Keratinocyte (primary cell): ENCODE results near the gene CCL7. TPM values are rescaled to one million over a fixed set of nuclear protein-coding genes. Genes with fewer than 3 reads are reported as not detected.

Source experiments
- DNase-seq: peaks from one replicate; pipeline ENCODE4 v3.0.0-alpha.2; 2011; ENCODE audit warnings: low read depth, missing footprints, low spot score
- FAIRE-seq: peaks from 2 replicates; lab custom pipeline; 2011; peaks lifted over from hg19 to GRCh38; lab: Jason Lieb, UNC
- H2AFZ ChIP-seq: 2 replicates; pipeline ENCODE4 v1.6.0; 2012; ENCODE audit warnings: low read length, control low read depth, inconsistent platforms; ENCODE audit not compliant: control insufficient read depth
- H3K27ac ChIP-seq: 2 replicates; pipeline ENCODE4 v1.5.1; 2011; ENCODE audit warnings: low read length; ENCODE audit not compliant: control insufficient read depth, insufficient read depth
- H3K27me3 ChIP-seq: 3 replicates; pipeline ENCODE4 v1.6.0; 2011; ENCODE audit warnings: low read length; ENCODE audit not compliant: control insufficient read depth, insufficient read depth; ENCODE audit errors: extremely low read depth
- H3K36me3 ChIP-seq, 2 experiments: 2 replicates in 1 of 2; 3 replicates in 1 of 2; pipeline ENCODE4 v1.5.1; 2011; ENCODE audit warnings: low read length in 2 of 2, mild to moderate bottlenecking in 1 of 2; ENCODE audit not compliant: control insufficient read depth in 2 of 2, insufficient read depth in 2 of 2; ENCODE audit errors: extremely low read depth in 1 of 2
- H3K4me1 ChIP-seq: 3 replicates; pipeline ENCODE4 v1.5.1; 2011; ENCODE audit warnings: low read length; ENCODE audit not compliant: control insufficient read depth, insufficient read depth; ENCODE audit errors: extremely low read depth
- H3K4me2 ChIP-seq: 3 replicates; pipeline ENCODE4 v1.6.0; 2011; ENCODE audit warnings: low read depth, low read length; ENCODE audit not compliant: control insufficient read depth, insufficient read depth; ENCODE audit errors: extremely low read depth
- H3K4me3 ChIP-seq, 3 experiments: fragments of 200-600 bp in 1 of 3; sonication (generic) in 1 of 3; 2 replicates in 2 of 3; 3 replicates in 1 of 3; pipeline ENCODE4 v1.5.1; 2011 to 2016; ENCODE audit warnings: low read length in 3 of 3, mild to moderate bottlenecking in 3 of 3, control low read depth in 2 of 3, inconsistent platforms in 1 of 3, low read depth in 1 of 3, mixed read lengths in 1 of 3, mixed run types in 1 of 3, moderate library complexity in 1 of 3; ENCODE audit not compliant: control insufficient read depth in 2 of 3, insufficient read depth in 2 of 3; ENCODE audit errors: extremely low read depth in 1 of 3
- H3K79me2 ChIP-seq: 2 replicates; pipeline ENCODE4 v1.6.0; 2012; ENCODE audit warnings: low read length; ENCODE audit not compliant: control insufficient read depth, insufficient read depth
- H3K9ac ChIP-seq: 3 replicates; pipeline ENCODE4 v1.6.0; 2011; ENCODE audit warnings: low read length; ENCODE audit not compliant: control insufficient read depth, insufficient read depth; ENCODE audit errors: extremely low read depth
- H3K9me1 ChIP-seq: 3 replicates; pipeline ENCODE4 v1.6.0; 2011; ENCODE audit warnings: low read length; ENCODE audit not compliant: control insufficient read depth, insufficient read depth; ENCODE audit errors: extremely low read depth
- H3K9me3 ChIP-seq: 2 replicates; pipeline ENCODE4 v1.5.1; 2012; ENCODE audit warnings: low read depth, low read length; ENCODE audit not compliant: control insufficient read depth
- H4K20me1 ChIP-seq: 3 replicates; pipeline ENCODE4 v1.6.0; 2011; ENCODE audit warnings: low read length; ENCODE audit not compliant: control insufficient read depth, insufficient read depth; ENCODE audit errors: extremely low read depth
- EZH2 ChIP-seq: IDR thresholded peaks from one replicate; pipeline ENCODE4 v1.6.1; 2012; ENCODE audit warnings: inconsistent platforms, mild to moderate bottlenecking, low read length, moderate library complexity
- dilution Hi-C: fragments of 300-500 bp; cut with MboI; formaldehyde crosslinking; loops from one replicate; pipeline ENCODE4 v1.7.0; 2020; ENCODE audit warnings: low sequenced_read_pairs; ENCODE audit not compliant: extremely low pct_ligation_motif_present
- polyA plus RNA-seq, 5 experiments: library from polyadenylated mRNA; depleted of rRNA in 3 of 5; stranded (reverse) in 3 of 5; stranded (forward) in 1 of 5; unstranded in 1 of 5; fragments of >200 nt; gene quantifications; 1 replicate in 1 of 5; 2 replicates in 3 of 5; 3 replicates in 1 of 5; pipeline versions ENCODE4 v1.2.1 to v1.2.3, GENCODE V29; 2011 to 2012; ENCODE audit warnings: missing spikeins in 2 of 5, low read depth in 1 of 5, low replicate concordance in 1 of 5
- TF ChIP-seq, protein P1 (sequence below), 3 experiments: IDR thresholded peaks in 1 of 3; conservative IDR thresholded peaks in 1 of 3; optimal IDR thresholded peaks in 1 of 3; 2 replicates in 2 of 3; 3 replicates in 1 of 3; pipeline versions ENCODE3 to v1.5.1; 2011; ENCODE audit warnings: low read length in 3 of 3, mild to moderate bottlenecking in 3 of 3, moderate library complexity in 2 of 3, control low read depth in 1 of 3, inconsistent platforms in 1 of 3; ENCODE audit not compliant: insufficient read depth in 2 of 3; ENCODE audit errors: extremely low read depth in 1 of 3

The CCL7 gene
- polyA plus RNA-seq, 1 donor (not counting 4 experiments of a cell fraction or from before 2014, with no cell fraction given) = not detected

DNA sequence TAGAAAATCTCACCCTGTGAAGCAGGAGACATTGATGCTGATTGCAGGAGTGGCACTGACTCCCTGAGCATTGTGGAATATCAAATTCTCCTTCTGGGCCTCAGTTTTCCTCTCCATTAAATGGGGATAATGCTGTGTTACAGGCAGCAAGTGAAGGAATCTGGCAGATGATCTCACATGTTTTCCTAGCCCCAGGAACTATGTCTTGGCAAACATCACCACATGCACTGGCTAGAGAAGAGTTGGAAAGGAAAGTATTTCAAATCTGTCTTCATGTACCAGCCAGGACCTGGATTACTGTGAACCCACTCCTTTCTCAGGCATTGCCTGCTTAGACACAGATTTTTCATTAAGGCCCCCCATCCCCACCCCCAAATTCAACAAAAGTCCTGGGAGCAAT lies 35.6 kb downstream of the CCL7 start:
- Histone ChIP-seq H3K4me1 (peaks cover 9% of the 10 kb centered on the region), H3K36me3 (no peaks in the 10 kb centered on the region), H3K9me3 (no peaks in the 10 kb centered on the region), H3K27me3 (no peaks in the 10 kb centered on the region), H2AFZ (no peak overlapping the region), H4K20me1 (no peaks in the 10 kb centered on the region), H3K9me1 (no peaks in the 10 kb centered on the region), H3K27ac (no peak overlapping the region), H3K4me2 (no peak overlapping the region), H3K79me2 (no peaks in the 10 kb centered on the region), H3K4me3 (no peak overlapping the region), H3K9ac (no peak overlapping the region)
- no peak for FAIRE-seq
- DNase-seq = no peak
- TF ChIP-seq EZH2 = no peak
- TF ChIP-seq, protein P1, sequence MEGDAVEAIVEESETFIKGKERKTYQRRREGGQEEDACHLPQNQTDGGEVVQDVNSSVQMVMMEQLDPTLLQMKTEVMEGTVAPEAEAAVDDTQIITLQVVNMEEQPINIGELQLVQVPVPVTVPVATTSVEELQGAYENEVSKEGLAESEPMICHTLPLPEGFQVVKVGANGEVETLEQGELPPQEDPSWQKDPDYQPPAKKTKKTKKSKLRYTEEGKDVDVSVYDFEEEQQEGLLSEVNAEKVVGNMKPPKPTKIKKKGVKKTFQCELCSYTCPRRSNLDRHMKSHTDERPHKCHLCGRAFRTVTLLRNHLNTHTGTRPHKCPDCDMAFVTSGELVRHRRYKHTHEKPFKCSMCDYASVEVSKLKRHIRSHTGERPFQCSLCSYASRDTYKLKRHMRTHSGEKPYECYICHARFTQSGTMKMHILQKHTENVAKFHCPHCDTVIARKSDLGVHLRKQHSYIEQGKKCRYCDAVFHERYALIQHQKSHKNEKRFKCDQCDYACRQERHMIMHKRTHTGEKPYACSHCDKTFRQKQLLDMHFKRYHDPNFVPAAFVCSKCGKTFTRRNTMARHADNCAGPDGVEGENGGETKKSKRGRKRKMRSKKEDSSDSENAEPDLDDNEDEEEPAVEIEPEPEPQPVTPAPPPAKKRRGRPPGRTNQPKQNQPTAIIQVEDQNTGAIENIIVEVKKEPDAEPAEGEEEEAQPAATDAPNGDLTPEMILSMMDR (optimal IDR thresholded peaks at IDR 0.05 in 1 of 3, IDR thresholded peaks at IDR 0.05 in 1 of 3, conservative IDR thresholded peaks at IDR 0.05 in 1 of 3; ENCODE audit: extremely low read depth in 1 of 3, insufficient read depth in 2 of 3, low read length in 3 of 3) = no peak
- dilution Hi-C loops = no loop called here

DNA sequence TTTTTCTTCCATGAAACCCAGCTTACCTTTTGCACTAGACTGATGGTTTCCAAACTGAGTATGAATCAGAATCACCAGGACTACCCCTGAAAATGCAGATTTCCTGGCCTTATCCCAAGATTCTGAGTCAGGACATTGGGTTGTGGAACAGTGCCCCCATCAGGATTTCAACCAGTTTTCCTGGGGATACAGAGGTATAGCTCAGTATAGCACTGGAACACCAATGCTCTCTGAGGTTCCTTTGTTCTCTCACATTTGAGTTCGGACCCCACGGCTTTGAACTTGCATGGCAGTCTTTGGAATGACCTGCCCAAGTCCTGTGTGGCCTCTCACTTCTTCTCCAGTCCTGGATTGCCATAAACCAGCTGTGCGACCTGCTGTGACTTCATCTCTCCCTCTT lies 36.4 kb downstream of the CCL7 start:
- no peak overlapping the region for H3K27ac ChIP-seq

More for the DNA sequence above, 36.4 kb downstream of the CCL7 start:
- Histone ChIP-seq H3K4me1 (peaks cover under 1% of the 10 kb centered on the region), H3K9me3 (no peaks in the 10 kb centered on the region), H3K36me3 (no peaks in the 10 kb centered on the region), H4K20me1 (no peaks in the 10 kb centered on the region), H3K9ac (no peak overlapping the region), H3K79me2 (no peaks in the 10 kb centered on the region), H3K9me1 (no peaks in the 10 kb centered on the region), H3K4me2 (no peak overlapping the region), H2AFZ (no peak overlapping the region), H3K27me3 (no peaks in the 10 kb centered on the region), H3K4me3 (no peak overlapping the region)
- dilution Hi-C loops = no loop called here
- FAIRE-seq (peak; percentile 46), DNase-seq (no peak)
- TF ChIP-seq, protein P1 (optimal IDR thresholded peaks at IDR 0.05 in 1 of 3, IDR thresholded peaks at IDR 0.05 in 1 of 3, conservative IDR thresholded peaks at IDR 0.05 in 1 of 3; ENCODE audit: extremely low read depth in 1 of 3, insufficient read depth in 2 of 3, low read length in 3 of 3) = peak; percentile 44 to 66 (median 54)
- TF ChIP-seq EZH2 = no peak
